ENCODE measurements around the gene STIM1.

Gene STIM1

DNA sequence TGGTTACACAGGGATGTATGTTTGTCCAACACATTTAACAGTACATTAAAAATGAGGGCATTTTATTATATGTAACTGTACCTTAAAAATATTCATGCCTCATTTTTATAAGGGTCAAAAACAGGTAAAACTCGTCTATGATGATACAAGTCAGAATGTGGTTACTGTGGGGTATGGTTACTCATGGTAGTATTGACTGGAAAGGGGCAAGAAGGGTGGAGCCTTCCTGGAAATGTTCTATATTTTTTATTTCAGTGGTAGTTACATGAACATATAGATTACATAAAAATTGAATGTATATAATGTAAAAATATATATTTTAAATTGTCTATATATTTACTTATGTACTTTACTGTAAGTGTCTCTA lies 99.8 kb downstream of the STIM1 start:
- DNase-seq, result no peak

DNA sequence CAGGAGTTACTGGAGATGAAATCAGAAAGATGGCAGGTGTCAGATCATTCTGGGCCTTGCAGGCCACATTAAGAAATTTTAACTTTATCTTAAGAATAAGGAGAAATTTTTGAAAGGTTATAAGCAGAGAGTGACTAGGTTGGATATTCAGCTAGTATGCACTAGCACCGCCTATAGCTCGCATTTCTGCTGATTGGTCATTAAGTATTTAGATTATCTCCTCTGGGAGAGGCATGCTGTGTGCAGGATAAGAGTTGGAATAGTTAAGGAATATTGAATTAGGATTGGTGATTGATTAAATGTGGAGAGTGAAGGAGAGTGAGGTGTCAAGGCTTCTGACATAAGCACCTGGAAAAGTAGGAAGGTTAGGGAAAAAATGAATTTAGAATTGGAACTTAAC lies 100.6 kb downstream of the STIM1 start:
- no peak for DNase-seq

DNA sequence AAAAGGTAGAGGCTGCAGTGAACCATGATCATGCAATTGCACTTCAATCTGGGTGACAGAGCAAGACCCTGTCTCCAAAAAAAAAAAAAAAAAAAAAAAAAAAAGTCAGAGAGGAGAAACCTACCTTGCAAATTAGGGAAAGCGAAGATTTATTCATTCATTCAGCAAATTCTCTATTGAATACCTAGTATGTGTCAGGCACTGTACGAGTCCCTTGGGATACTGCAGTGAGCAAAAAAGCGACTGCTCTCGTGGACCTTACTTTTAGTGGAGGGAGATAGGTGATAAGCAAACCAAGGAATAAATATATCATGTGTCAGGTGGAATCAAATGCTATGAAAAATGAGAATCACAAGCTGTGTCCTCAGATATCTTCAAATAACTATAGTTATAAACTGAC lies 101.3 kb downstream of the STIM1 start:
- DNase-seq, result no peak

DNA sequence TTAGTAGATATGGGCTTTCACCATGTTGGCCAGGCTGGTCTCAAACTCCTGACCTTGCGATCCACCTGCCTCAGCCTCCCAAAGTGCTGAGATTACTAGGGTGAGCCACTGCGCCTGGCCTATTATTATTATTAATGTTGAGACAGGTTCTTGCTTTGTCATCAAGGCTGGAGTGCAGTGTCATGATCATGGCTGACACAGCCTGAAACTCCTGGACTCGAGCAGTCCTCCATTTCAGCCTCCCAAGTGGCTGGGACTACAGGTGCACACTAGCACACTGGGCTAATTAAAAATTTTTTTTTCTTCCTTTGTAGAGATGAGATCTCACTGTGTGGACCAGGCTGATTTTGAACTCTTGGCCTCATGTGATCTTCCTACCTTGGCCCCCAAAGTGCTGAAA lies 102.0 kb downstream of the STIM1 start:
- no peak for DNase-seq

DNA sequence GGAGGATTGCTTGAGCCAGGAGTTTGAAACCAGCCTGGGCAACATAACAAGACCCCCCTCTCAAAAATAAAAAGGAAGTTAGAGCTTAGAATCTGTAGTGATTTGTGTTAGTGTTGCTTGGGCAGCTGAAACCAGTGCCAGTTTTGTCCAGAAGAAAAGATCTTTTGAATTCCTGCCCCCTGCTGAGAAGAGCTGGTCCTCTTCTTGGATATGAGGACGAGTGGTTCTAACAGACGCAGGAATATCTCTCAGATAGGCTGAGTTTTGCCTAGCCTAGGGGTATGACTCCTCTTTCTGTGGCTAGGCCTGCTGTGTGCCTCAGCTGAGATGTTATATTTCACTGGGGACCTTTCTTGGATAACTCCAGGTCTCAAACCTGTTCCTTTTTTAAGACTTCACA lies 102.8 kb downstream of the STIM1 start:
- no peak for DNase-seq

DNA sequence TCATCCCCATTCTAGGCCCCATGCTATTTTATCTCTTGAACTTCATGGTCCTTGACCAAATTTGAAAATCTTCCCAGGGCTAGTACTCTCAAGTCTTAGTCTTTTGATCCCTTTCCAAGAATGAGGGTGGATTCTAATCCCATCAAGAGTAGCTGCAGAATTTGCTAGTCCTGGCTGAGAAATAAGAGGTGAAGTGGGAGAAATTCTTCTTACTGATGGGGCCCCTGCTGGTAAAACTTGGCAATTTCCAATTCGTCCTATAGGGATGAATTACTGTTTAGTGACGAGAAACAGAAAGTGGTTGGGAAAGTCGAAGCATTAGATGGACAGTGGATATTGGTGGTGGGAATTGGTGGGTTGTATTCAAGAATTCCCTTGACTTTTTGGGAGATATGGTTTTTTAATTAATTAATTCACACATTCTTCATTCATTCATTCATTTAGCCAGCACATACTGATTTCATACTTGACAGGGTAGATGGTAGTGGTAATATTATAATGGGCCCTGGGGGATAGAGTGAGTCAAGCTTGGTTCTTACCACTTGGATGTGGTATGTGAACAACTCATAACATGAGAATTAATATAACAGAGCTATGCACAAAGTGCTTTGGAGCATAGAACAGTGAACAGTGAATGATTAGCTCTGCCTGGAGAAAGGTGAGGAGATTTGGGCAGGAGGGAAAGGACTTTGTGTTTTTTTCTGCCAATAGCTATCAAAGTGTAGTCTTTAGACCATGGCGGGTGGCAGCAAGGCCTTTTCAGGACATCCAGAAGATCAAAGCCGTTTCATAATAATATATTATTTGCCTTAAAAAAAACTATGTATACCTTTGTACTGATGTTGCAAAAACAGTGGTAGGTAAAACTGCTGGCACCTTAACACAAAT lies 103.8 kb downstream of the STIM1 start:
- no peak for DNase-seq

DNA sequence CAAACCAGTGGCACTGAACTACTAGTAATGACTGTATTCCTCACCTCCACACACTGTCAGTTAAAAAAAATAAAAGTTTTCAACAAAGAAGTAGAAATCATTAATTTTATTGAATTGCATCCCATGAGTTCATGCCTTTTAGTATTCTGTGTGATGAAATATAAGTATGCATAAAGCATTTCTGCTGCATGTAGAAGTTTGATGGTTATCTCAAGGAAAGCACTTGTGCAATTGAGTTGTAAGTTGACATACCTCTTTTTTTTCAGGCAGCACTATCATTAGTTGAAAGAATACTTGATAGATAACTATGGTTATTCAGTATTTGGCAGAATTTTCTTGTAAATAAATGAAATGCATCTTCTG lies 104.4 kb downstream of the STIM1 start:
- DNase-seq, result no peak

DNA sequence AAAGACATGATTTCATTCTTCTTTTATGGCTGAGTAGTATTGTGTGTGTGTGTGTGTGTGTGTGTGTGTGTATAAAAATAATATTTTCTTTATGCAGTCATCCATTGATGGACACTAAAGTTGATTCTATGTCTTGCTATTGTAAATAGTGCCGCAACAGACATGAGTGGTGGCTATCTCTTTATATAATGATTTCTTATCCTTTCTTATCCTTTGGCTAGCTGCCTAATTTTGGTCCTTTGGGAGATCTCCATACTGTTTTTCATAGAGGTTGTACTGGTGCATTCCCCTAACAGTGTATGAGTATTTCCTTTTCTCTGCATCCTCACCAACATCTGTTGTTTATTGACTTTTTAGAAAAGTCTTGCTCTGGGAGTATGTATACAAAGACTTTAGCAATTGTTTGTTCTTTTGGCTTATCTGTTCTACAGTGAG lies 107.0 kb downstream of the STIM1 start:
- no peak for DNase-seq

DNA sequence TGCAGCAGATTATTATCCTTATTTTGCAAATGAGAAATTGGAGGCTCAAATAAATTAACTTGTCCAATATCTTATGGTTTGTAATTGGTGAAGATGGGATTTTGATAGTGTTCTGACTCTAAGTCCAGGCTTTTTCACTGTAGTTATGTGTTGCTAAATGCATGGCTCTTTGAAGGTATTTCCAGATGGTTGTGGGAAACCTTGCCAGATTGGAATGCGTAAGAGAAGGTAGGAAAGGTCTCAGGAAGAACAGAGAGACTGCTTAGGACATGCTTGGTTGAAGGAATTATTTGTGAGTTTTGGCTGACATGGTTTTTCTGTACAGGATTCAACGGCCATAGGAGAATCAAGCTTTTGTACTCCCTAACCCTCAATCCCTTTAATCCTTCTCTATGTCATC lies 108.6 kb downstream of the STIM1 start:
- DNase-seq, result no peak

DNA sequence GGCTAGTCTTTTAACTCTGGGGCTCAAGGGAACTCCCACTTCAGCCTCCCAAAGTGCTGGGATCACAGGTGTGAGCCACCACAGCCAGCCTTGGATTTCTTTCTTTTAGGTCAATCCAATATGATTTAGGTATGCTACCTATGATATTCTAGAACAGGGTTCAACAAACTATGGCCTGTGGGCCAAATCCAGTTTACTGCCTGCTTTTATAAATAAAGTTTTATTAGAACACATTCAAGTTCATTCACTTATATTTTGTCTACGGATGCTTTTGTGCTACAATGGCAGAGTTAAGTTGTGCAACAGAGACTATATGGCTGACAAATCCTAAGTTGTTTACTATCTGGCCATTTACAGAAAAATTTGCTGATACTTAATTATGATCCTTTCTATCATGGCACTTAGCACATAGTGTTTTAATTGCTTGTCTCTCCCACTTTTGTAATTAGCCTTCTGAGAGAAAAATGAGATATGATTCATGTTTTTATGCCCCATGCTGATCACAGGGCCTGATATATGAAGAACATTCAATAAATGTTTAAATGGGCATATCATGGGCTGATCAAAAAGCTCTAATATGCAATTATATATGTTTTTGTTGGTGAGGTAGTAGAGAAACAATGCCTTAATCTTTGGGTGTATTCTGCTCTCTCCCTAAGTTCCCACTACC lies 109.6 kb downstream of the STIM1 start:
- no peak for DNase-seq

DNA sequence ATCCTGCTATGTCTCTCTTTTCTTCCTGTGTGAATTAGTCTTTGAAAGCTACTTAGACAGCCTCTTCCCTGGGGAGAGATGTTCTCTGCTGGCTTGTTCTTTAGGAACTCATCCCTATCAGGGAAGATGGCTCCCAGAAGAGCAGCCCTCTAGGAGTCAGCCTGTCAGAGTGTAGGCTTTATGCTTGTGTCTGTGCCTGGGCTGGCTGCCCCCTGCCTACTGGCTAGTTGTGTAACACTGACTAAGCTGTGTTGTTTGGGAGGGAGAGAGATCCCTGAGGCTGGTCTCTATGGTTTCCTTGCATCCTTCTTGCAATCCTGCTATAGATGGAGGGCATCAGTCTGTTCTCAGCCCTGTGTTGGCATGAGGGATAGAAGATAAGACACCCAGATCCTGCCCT lies 112.2 kb downstream of the STIM1 start:
- DNase-seq, result no peak

DNA sequence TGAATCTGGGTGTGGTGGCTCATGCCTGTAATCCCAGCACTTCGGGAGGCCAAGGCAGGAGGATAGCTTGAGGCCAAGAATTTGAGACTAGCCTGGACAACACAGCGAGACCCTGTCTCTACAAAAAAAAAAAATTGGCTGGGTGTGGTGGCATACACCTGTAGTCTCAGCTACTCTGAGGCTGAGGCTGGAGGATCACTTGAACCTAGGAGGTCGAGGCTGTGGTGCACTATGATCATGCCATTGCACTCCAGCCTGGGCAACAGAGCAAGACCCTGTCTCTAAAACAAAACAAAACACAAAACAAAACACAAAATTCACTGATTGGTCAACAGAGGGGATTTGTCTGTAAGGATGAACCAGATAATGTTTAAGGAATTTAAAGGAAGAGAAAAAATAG lies 113.7 kb downstream of the STIM1 start:
- no peak for DNase-seq

DNA sequence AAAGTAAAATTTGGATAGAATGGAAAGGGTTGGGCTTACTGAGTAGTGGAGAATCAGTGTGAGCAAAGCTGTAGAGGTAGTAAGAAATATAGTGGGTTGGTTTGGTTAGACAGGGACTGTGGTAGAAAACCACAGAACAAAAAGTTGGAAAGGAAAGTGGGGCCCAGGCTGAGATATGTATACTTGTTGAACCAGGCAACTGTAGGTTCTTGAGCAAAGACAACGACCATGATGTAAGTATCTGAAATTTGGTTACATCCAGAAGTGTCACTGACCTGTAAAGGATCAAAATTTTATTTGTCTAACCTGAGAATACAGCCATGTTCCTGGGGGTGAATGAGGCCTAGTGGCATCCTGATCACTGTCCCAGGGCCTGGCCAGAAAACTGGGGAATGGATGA lies 114.1 kb downstream of the STIM1 start:
- DNase-seq, result no peak

DNA sequence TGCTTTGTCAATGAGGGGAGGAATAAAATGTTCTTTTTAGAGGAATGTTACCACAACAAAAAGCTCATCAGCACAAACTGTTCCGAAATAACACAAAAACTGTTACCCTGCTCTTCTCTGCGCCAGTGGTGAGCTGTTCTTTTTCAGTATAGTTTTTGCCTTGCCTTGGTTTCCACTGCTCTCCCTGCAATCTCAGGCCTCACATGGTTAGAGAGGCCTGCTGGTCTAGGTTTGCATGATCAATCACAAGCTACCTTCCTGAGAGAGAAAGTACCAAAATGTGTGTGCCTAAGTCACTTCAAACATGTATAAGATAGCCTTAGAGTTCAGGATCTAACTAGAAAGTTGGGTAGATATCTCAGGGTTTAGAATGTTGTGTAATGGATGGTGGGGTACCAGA lies 114.6 kb downstream of the STIM1 start:
- DNase-seq, result no peak

DNA sequence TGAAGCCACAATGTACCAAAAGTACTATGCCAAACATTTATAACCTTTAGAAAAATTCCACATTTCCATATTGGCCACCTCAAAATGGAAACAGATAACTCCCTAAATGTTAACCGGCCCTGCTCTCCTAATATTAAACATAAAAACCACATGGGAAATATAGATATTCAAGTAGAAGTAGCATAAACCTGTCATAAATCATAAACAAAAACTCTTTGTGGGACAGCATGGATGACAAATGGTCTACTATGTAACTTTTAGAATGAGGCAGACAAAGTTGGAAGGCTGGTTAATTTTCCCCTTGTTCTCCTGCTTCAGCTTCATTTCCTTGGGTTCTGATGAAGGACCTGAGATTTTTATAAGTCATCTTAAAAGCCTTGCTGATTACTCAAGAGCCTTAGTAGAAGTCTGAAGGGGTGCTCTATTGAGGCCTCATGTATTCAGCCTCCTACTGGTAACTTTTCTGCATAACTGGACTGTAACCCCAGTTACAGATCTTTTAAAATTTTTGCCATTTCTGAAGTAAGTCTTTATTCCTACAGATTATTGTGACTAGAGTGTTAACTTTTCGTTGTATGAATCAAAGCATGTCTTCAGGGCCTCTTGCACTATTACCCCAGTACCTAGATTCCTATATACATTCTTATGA lies 116.4 kb downstream of the STIM1 start:
- DNase-seq, result no peak

DNA sequence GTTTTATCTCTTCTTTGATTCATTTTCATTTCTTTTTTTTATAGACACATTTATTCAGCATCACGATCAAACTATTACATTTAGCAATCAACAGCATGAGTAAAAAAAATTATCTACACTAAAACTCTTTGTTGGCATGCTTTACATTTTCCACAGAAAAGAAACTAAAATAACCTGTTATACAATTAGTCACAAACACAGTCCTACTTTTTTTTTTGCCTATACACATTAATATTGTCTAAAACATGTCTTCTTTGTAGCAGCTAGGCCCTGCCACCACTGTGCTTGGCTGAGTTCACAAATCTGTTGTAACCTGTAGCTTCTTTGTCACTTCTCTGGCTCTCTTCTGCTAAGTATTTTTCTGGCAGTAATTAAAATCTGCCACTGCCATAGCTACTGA lies 117.0 kb downstream of the STIM1 start:
- DNase-seq, result no peak

DNA sequence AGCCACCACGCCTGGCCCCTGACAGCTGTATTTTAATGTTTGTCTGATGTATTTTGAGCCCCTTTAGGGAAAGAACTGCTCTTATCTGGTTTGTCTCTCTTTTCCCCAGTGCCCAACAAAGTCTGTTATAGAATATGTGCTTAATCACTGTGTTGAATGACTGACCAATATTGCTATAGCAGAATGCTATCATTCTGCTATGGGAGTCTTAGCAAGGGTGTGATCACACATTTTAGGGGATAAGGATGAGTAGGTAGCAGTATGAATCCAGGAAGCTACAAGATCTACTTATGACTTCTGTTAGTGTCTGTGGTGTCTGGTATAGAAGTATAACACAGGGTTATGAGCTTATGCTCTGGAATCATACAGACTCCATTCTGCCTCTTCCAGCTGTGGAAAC lies 121.6 kb downstream of the STIM1 start:
- no peak for DNase-seq

DNA sequence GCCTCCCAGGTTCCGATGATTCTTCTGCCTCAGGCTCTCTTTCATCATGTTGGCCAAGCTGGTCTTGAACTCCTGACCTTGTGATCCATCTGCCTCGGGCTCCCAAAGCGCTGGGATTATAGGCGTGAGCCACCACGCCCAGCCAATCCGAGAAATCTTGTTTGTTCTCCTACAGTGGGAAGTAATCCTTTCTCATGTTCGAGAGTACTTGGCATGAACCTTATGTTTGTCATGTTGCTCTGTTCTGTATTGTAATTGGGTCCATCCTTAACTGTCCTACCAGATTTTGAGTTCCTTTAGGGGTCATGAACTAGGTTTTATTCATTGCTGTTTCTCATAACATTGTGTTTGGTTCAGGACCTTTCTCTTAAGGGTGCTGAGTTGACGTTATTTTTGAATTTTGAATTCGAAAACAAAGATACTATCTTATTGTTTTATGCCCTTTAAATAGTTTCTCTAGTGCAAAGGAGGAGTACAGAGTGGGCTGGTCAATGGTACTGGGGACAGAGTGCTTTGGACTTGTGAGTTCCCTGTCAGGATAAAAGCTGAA lies 125.7 kb downstream of the STIM1 start:
- no peak for DNase-seq

DNA sequence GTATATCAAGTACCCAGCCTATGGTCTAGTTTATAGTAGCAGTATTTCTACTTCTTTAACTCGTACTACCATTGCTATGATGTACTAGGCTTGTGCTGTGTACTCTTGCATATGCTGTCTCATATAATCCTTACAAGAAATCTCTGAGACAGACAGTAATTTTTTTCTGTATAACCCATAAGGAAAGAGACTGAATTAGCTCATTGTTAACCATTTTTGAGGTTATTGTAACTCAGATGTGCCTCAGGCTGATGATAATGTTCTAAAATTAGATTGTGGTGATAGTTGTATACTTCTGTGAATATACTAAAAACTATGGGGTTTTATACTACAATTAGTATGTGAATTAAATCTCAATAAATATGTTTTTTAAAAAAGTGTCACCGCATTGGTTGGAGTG lies 127.0 kb downstream of the STIM1 start:
- DNase-seq, result no peak

DNA sequence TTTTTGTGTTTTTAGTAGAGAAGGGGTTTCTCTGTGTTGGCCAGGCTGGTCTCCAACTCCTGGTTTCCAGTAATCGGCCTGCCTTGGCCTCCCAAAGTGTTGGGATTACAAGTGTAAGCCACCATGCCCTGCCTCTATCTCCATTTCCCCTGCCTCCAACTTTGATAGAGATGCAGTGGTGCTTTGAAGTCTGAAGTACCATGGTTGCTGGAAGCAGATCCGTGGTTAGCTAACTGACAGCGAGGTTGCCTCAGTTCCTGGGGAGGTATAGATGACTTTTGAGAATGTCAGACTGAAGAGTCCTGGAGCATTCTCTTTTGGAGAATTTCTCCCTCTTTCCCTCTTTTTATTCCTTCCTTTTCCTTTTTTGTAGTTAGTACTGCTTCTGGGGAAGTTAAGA lies 127.6 kb downstream of the STIM1 start:
- DNase-seq, result no peak

DNA sequence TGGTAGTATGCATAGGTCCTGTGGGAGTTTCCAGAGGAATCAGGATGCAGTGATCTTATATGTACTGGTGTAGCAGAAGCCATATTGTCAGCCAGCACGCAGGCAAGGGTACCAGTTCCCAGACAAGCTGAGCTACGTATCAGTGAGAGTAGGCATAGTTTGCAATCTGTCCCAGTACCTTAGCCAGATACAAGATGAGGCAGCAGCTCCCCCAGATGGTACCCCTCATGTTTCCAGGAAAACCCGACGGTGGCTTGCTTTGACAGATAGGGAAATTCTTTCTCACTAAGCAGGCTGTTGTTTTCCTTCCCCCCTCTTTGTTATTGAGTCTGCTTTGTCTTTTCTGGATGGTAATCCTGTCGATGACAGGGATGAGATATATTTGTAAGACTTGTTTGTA lies 129.4 kb downstream of the STIM1 start:
- peak; percentile 33 for DNase-seq

DNA sequence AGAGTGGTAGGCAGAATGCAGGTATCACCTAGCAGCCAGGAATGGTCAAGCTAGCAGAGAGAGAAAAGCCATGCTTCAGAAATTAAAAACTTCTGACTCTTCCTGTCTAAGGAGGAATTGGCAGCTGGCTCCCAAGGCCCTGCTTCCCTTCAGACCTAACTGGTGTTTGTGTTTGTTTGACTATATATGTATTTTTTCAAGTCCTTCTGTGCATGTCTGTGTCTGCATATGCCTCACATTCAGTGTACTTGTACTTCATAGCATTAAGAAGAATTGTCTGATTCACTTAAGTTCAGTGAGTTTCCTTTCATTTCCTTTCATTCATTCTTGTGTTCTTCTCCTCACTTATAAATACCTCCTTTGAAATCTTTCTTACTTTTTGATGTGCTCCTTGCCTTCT lies 130.2 kb downstream of the STIM1 start:
- no peak for DNase-seq

DNA sequence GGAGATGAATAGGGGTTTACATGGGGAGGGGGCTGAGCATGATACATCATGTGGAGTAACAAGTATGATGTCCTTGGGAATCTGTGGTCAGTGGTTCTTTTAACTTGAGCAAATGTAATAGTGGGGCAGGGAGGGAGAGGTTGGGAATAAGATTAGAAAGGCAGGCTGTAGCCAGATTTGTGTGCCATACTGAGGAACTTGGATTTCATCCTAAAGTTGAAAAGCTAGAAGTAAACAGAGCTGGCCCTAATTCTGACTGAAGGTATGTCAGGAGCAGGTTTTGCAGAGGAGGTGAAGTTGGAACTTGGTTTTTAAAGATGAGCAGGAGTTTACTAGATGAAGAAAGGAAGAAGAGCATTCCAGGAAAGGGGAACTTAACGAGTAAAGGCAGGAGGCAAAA lies 130.8 kb downstream of the STIM1 start:
- no peak for DNase-seq
